Measurements from ENCODE around the gene SLC14A1.

DNA sequence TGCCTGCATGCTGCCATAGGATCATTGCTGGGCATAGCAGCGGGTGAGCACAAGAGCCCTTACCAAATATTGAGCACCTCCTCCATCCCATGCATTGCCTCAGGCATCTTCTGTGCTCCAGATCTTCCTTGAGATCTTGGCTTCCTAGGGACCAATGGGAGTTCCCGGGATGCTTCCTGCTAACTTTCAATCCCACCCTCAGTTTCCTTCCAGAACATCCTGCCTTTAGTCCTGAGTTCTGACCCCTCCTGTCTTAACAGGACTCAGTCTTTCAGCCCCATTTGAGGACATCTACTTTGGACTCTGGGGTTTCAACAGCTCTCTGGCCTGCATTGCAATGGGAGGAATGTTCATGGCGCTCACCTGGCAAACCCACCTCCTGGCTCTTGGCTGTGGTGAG lies 15.3 kb downstream of the SLC14A1 start:
- TF ChIP-seq, protein P1, sequence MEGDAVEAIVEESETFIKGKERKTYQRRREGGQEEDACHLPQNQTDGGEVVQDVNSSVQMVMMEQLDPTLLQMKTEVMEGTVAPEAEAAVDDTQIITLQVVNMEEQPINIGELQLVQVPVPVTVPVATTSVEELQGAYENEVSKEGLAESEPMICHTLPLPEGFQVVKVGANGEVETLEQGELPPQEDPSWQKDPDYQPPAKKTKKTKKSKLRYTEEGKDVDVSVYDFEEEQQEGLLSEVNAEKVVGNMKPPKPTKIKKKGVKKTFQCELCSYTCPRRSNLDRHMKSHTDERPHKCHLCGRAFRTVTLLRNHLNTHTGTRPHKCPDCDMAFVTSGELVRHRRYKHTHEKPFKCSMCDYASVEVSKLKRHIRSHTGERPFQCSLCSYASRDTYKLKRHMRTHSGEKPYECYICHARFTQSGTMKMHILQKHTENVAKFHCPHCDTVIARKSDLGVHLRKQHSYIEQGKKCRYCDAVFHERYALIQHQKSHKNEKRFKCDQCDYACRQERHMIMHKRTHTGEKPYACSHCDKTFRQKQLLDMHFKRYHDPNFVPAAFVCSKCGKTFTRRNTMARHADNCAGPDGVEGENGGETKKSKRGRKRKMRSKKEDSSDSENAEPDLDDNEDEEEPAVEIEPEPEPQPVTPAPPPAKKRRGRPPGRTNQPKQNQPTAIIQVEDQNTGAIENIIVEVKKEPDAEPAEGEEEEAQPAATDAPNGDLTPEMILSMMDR (IDR thresholded peaks at IDR 0.05) = no peak
- TF ChIP-seq POLR2A (IDR thresholded peaks at IDR 0.05) = no peak
- no peak for TF ChIP-seq POLR2AphosphoS5 (IDR thresholded peaks at IDR 0.05; ENCODE audit: insufficient read depth in 1 of 2, low read depth in 1 of 2)

Data from vagina (tissue), 2 donors.